ENCODE measurements around the gene KRT72. TPM values are rescaled to one million over a fixed set of nuclear protein-coding genes. Genes with fewer than 3 reads are reported as not detected.

The KRT72 gene
- total RNA-seq, 1 donor from 2014 or later: not detected

- peaks cover 46% of the 10 kb centered on the region for H3K27me3 ChIP-seq
- no peak overlapping the region for H3K27ac ChIP-seq
- ATAC-seq (no peak), DNase-seq (no peak)
- intact Hi-C loops (cut with DNase I): no loop called here
- no peak overlapping the region for H3K4me3 ChIP-seq
- TF ChIP-seq CTCF (IDR thresholded peaks at IDR 0.05): no peak
- no peaks in the 10 kb centered on the region for H3K4me1 ChIP-seq
- H3K36me3 ChIP-seq: no peaks in the 10 kb centered on the region
- no peaks in the 10 kb centered on the region for H3K9me3 ChIP-seq
Observed at GRCh38 chr12:52558781-52559445, 42.4 kb downstream of the KRT72 start.

DNA sequence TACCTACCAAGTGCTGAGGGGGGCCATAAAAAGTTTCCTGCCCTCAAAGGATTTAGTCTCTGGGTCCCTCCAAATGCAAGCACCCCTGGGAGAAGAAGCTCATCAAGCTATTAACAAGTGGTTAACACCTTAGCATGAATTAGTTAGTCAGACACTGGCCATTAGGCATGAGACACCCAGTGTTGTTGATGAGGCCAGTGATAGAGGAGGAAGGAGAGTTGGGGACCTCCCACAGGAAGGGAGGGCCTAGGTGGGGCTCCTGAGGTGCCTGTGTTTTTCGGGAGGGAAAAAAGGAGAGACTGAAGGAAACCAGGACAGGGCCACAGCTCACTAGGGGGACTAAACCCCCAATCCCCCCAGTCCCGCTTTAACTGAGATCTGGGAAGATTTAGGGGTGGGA is 43.8 kb downstream of the KRT72 start:
- no peak for TF ChIP-seq CTCF (IDR thresholded peaks at IDR 0.05)
- Histone ChIP-seq H3K9me3 (no peaks in the 10 kb centered on the region), H3K27ac (no peak overlapping the region), H3K36me3 (no peaks in the 10 kb centered on the region), H3K4me3 (no peak overlapping the region), H3K27me3 (peaks cover 37% of the 10 kb centered on the region), H3K4me1 (no peaks in the 10 kb centered on the region)
- DNase-seq (no peak), ATAC-seq (no peak)
- intact Hi-C loops (cut with DNase I): no loop called here

DNA sequence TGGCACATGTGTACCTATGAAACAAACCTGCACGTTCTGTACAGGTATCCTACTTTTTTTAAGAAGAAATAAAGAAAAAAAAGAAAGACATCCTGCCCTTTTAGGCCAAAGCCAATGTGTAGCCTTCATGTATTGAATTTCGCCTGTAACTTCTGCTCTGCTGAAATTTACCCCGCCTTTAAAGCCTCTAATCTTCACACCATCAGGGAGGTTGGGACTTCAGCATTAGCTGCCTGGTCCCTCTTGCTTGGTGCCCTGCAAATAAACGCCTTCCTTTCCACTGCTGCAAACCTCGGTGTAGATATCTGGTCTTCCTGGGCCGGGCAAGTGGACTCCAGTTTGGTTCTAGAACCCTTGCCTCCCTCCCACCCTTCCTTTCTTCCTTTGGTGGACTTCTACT is 45.7 kb downstream of the KRT72 start:
- H3K9me3 ChIP-seq: no peaks in the 10 kb centered on the region
- ATAC-seq (no peak), DNase-seq (no peak)
- H3K36me3 ChIP-seq: no peaks in the 10 kb centered on the region
- no peaks in the 10 kb centered on the region for H3K4me1 ChIP-seq
- no peak overlapping the region for H3K27ac ChIP-seq
- no peak for TF ChIP-seq CTCF (IDR thresholded peaks at IDR 0.05)
- H3K27me3 ChIP-seq: peaks cover 28% of the 10 kb centered on the region
- no peak overlapping the region for H3K4me3 ChIP-seq
- intact Hi-C loops (cut with DNase I): no loop called here

- Histone ChIP-seq H3K9me3 (no peaks in the 10 kb centered on the region), H3K4me1 (no peaks in the 10 kb centered on the region), H3K36me3 (no peaks in the 10 kb centered on the region), H3K27ac (no peak within 1 kb of the TSS), H3K4me3 (no peak within 1 kb of the TSS), H3K27me3 (peaks cover 13% of the 10 kb centered on the region)
- no peak for ATAC-seq
- DNase-seq: no peak
- intact Hi-C loops (cut with DNase I): no loop called here
- TF ChIP-seq CTCF (IDR thresholded peaks at IDR 0.05): no peak
Observed at GRCh38 chr12:52552681-52553195, 48.5 kb downstream of the KRT72 start, which contains the start of gene KRT71. KRT71 (minus strand) TSS chr12:52553145; CDS start chr12:52553077, 68 bp downstream.

DNA sequence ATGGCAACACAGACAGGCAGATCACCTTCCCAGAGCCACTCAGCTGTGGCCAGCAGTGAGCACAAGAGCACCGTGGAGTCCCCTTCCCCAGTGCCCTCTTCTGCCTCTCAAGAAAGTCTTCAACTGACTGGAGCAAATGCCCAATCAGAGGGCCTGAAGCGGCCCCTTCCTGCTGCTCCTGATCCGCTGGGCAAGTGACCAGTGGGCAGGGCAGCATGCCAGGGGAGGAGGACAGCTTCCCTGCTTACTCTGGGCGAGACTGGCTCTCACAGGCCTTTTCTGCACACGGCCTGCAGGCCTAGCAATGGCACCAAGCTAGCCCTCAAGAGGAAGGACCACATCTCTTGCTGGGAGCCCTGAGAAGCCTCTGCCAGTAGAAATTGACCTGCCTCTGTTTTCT is 49.2 kb downstream of the KRT72 start:
- no peak for TF ChIP-seq CTCF (IDR thresholded peaks at IDR 0.05)
- Histone ChIP-seq H3K9me3 (no peaks in the 10 kb centered on the region), H3K4me1 (no peaks in the 10 kb centered on the region), H3K4me3 (no peak overlapping the region), H3K27me3 (peaks cover 7% of the 10 kb centered on the region), H3K27ac (no peak overlapping the region), H3K36me3 (no peaks in the 10 kb centered on the region)
- intact Hi-C loops (cut with DNase I): no loop called here
- no peak for DNase-seq
- no peak for ATAC-seq
